IMR-90 (cell line): ENCODE data around the gene MRPL9.

Experiments used
- CTCF ChIP-seq: conservative IDR thresholded peaks from 2 replicates; pipeline ENCODE4 v1.5.1; 2012; ENCODE audit warnings: mild to moderate bottlenecking, low read depth, low read length, improper control_type of control experiment
- POLR2A ChIP-seq: IDR thresholded peaks from 2 replicates; pipeline ENCODE4 v1.6.1; 2012; ENCODE audit warnings: mild to moderate bottlenecking, low read depth, low read length
- RFX5 ChIP-seq: IDR thresholded peaks from 2 replicates; pipeline ENCODE4 v1.8.0; 2012; ENCODE audit warnings: low read depth, mild to moderate bottlenecking, low read length, moderate library complexity
- USF2 ChIP-seq: fragments of 150-350 bp; IDR thresholded peaks from 2 replicates; pipeline ENCODE4 v1.6.1; 2017; ENCODE audit warnings: mild to moderate bottlenecking, antibody characterized with exemption, low read length, low read depth

- TF ChIP-seq CTCF (no peak), RFX5 (no peak), POLR2A (no peak), USF2 (no peak)
These were observed 38.1 kb upstream of the MRPL9 start for GRCh38 chr1:151801310-151801820.
